Activated naive CD4-positive, alpha-beta T cell treated with anti-CD3 and anti-CD28 coated beads, Interleukin-2, amount 50 U/mL, for 16 hours (primary cell): ENCODE measurements around the gene PTCD2.

Experiments used
- DNase-seq: peaks from one replicate; pipeline ENCODE4 v3.0.0-alpha.2; 2020

The PTCD2 gene

DNA sequence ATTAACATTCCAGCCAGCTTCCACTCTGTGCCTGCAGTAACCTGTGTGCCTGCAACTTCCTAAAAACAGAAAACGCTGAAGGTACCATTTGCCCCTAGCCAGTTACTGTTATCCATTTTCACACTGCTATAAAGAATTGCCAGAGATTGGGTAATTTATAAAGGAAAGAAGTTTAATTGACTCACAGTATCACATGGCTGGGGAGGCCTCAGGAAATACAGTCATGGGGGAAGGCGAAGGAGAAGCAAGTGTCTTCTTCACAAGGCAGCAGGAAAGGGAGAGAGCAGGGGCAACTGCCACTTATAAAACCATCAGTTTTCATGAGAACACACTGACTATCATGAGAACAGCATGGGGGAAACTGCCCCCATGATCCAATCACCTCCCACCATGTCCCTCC, 31.2 kb downstream of the PTCD2 start:
- no peak for DNase-seq

DNA sequence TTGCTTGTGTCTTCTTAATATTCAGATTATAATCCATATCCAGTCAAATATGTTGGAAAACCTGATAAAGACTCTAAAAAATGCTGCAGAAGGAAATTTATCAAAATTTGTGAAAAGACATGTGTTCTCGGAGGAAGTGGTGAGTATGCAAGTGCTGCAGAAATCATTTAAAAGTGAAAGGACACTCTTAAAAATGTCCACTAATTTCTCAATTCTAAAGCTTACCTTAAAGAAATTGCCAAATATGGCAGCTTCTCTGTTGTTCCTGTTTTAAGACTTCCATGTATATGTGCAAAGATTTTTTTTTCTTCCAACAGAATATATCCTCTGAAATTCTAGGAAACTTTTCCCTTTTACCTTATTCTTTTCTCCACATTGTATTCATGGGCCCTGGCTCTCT, 32.4 kb downstream of the PTCD2 start:
- no peak for DNase-seq

DNA sequence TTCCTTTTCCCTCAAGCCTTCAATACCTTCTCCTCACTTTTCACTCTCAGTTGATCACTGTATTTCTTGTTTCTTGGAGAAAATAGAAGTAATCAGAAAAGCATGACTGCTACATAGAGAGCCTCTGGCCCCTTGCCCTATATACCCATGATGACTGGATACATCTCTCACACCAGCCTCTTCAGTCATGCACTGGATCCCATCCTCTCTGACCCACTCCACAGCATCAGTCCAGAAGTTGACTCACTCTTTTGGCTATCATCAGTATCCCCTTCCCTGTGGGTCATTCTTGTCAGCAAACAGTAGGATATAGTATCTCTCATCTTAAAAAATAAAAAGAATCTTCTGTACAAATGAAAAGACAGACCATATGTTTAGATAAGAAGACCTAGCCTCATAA, 32.9 kb downstream of the PTCD2 start:
- DNase-seq, result no peak

DNA sequence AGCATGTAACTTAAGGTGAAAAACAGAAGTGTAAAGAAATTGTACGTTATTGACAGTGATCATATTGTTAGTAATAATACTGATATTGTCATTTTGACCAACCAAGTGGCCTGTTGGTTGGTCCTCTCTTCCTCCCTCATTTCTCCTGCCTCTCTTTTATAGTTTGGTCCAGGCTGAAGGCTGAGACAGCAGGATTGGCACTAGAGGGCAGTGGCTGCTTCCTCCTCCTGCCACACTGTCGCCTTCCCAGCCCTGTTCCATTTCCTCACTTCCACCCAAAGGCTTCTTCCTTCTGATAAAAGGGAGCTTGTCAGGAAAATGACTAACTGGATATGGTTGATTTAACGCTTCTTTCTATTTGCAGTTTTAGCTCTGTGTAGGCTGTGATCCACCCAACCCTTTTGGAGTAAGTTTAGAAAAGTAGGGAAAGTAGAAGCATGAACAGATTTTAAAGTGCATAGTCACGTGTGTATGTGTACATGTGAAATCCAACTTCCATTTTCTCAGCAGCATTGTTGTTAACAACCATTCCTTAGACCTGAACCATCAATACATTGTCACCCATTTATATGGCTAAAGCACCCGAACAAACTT, 35.6 kb downstream of the PTCD2 start:
- no peak for DNase-seq

DNA sequence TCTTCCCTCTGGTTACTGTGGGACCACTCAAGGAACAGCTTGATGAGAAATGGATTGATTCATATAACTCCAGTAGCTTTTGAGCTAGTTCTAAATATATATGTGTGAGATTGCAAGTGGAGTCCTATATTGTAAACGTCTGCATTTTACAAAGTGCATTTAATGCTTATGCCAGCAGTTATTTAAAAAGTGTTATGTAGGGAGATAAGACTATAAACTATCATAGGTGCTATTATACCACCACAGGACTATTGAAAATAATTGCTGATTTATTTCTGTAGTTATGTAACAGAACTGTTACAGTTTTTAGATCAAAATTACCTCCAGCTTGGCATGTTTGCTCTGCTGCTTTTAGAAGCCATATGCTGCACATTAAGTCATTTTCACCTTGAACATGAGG, 36.2 kb downstream of the PTCD2 start:
- no peak for DNase-seq

DNA sequence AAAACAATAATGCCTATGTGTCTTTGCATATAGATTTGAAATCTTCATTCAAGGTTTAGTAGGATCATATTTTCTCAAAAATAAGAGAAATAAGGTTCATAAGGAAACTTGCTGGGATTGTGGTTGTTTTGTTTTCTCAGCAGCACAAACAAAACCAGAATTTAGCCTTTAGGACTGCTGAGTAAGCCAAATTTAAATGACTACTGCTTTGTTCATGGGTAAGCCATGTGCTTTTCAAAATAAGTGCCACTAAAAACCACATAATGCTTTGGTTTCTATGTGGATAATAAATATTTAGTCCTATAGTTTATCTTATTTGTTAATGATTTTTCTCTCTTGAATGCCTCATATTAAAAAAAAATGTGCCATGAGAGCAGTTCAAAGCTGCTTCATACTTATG, 38.8 kb downstream of the PTCD2 start:
- DNase-seq, result no peak

DNA sequence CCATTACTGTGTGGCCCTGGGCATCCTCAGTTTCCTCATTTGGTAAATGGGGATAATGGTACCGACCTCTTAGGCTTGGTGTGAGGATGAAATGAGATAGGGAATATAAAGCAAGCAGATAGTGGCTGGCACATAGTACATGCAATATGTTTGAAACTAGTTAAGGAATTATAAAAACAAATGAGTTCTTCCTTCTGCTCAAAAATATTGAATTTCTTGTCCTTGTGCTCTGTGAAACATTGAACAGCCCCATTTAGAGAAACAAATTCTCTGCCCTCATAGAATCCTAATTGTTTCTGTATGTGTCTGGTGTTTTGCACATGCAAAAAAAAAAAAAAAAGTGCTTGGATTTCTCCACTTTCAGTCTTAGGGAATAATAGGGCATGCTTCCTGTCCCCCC, 39.7 kb downstream of the PTCD2 start:
- DNase-seq, result no peak

DNA sequence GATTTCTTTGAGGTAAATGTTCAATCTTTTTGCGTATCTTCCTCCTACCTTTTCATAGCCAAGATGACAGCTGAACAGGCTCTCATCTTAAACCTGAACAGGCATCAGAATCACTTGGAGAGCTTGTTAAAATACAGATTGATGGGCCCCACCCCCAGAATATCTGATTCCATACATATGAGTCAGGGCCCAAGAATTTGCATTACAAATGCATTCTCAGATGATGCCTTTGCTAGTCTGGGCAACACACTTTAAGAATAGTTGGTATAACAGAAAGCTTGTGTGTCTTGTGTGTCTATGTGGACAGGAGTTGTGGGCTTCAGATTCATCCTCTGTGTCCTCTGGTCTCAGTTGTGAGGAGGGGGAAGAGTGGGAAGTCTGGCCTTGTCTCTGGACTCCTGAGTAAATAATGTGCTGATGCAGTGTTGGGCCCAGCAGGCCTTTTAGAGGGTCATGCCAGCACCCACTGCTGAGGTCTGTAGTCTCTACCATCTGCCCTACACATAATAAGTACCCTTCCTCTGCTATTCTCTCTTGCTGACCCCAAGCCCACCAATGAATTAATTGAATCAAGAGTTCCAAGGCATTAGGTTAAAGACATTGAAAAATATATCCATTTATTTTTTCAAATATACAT, 43.1 kb downstream of the PTCD2 start:
- no peak for DNase-seq

DNA sequence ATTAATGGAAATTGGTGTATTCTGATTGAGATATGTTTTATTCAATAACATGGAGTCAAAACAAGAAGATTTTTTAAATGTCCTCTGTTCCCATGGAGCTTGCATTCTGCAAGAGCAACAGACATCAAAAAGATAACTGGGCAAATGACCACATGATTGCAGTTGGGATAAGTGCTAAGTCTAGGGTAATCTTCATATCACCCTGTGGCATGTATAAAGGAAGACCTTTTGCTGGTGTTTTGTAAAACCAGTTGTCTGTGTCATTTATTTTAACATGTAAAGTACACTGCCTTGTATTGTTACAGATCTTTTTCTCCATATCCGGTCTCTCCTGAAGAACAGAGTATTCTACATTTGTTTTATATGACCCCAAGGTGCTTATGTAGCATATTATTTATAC, 44.0 kb downstream of the PTCD2 start:
- no peak for DNase-seq

DNA sequence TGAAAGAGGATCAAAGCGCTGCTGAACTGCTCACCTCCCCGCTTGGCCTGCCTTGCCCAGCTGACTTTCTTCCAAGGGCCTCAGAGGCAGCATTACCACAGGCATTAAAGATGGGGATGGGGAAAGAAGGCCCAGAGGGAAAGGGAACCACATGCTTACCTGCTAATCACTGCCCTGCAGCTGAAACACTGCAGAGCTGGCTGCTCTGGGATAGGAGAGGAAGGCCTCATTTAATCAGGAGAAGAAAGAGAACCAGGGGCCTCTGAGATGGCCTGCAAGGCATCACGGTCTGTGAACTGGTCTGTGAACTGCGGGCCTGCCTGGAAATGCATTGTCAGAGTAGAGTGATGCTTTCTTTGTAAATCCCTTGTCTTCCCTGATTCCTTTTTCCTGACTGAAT, 44.8 kb downstream of the PTCD2 start:
- DNase-seq, result no peak

DNA sequence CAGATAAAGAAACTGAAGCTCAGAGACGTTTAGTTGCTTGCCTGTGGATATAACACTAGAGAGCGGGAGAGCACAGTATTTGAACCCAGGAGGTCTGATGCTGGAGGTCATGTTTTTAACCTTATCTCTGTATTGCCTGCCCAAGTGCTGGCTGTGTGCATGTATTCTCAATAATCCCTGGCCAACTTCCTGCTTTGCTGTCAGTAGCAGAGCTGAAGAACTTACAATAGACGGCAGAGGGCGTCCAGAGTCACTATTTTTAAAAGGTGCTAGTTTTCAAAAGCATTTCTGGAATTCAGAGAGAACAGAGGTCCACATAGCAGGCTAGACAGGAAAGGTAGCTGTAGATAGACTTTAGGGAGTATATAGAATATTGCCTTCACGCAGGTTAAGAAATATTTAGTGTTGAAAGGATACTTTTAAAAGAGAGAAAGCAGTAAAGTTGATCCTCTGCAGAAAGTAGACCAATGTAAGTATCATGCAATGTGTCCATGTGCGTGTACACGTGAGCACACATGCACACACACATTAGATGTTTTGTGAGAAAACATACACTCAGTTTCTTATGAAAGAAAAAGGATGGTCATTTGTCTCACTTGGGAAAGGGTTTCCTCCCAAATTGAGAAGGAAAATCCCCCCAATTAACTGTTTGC, 46.3 kb downstream of the PTCD2 start:
- peak; percentile 17 for DNase-seq

DNA sequence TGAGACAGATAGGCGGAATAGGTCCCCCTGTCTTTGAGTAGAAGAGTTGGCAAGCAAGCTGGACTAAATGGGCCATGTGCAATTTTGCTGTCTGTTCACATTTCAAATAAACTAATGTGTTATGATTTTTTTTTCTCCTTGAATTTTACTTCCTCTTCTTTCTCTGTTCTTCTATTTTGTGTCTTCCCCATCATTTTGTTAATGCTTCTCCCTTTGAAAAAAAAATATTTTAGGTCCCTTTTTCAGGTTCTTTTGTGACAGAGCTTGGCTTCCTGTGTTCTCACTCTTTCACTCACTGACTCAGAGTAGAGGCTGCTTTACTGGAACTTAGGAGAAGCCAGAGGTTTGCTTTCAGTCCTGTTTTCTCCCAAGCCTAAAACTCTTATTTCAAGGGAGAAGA, 48.1 kb downstream of the PTCD2 start:
- DNase-seq, result no peak

DNA sequence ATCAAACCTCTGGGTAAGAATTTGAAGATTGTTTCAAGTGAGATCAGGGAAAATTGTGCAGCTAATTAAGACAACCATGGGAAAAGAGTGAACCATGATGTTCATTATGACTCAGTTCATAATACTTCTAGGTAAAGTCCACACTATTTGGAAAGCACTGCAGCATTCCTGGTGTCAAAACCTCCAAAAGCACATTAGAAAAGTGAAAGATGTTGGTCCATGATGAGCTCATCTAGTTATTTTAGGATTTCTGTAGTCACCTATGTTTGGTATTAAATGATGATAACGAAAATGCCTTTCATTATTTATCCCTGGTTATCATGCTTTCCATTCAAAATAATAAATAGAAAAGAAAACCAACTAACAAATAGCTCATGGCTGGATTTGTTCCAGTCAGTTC, 49.1 kb downstream of the PTCD2 start:
- no peak for DNase-seq

DNA sequence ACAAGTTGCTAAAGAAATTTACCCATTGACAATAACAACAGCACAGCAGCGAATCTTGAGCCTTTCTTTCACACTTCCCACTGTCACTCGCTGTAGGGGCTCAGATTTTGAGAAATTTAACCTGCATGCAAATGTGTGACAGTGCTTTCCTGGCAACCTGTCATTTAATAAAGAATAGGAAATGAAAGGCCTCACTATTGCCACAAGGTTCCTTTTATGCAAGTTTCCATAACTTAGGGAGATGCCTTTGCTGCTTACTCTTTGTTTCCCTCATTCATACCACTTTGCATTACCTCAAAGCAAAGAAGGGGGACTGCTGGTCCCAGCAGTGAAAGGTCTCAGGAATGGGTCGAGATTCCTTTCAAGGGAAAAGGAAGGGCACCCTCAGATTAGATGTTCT, 49.5 kb downstream of the PTCD2 start:
- no peak for DNase-seq

DNA sequence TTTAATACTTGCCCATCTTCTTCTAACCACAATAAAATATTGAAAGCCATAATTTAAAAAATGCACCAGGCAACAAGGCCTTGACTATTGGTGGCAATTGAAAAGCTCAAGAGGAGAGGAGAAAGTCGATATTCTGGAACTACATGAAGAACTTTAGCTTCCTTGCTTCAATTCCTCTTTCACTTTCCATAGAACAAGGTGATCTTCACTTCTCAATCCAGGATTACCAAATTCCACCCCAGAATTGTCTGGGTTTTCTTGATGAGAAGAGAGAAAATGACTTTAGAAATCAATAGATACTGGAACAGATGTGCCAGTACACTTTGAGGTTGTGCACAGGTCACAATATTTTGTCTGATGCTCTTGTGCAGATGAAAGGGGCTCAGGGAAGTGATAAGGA, 52.2 kb downstream of the PTCD2 start:
- DNase-seq, result no peak

DNA sequence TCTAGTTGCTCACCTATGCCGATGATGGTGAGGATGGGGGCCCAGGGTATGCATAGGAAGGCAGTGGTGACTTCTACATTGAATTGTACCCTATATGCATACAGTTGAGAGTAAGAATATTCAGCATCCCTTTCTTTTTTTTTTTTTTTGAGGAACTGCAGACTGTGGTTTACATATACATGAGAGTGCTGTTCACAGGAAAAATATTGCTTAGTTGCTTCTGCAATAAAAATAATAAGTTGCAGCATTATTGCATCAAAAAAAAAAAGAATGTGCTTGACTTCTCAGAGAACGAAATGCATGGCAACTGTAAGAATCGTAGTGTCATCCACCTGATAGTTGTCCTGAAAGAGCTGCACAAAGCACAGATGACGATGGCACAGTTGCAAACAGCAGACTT, 52.8 kb downstream of the PTCD2 start:
- DNase-seq, result no peak

DNA sequence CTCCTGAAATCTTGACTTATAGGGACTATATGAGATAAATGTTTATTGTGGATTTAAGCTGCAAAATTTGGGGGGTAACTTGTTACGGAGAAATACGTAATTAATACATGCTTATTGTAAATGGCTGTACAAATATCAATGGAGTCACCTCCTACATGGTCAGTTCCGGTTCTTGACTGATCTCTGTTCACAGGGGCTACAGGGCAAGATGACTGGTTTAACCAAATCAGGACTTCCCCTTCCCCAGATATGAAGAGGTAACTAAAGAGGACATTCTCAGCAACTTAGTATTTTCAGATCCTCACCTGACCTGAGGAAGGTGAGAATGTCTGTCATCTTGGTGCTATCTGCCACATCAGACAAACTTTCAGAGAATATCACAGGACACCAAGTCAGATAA, 54.7 kb downstream of the PTCD2 start:
- no peak for DNase-seq

DNA sequence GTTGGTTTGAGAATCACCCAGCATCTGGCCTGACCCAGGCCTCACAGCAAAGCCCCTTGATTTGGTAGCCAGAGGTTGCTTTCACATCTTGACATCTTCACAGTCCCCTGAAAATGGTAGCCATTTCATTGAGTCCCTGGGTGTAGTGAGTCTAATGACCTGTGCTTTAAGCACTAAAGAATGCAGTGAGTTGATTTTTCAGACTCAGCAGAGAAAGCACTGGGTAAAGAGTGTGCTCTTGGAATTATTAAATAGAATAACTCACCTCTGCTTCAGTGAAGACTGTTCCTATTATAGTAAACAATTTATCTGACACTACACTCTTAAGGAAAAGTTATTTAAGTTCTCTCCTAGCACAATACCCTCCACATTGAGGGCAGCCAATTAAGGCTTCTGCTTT, 56.2 kb downstream of the PTCD2 start:
- no peak for DNase-seq

DNA sequence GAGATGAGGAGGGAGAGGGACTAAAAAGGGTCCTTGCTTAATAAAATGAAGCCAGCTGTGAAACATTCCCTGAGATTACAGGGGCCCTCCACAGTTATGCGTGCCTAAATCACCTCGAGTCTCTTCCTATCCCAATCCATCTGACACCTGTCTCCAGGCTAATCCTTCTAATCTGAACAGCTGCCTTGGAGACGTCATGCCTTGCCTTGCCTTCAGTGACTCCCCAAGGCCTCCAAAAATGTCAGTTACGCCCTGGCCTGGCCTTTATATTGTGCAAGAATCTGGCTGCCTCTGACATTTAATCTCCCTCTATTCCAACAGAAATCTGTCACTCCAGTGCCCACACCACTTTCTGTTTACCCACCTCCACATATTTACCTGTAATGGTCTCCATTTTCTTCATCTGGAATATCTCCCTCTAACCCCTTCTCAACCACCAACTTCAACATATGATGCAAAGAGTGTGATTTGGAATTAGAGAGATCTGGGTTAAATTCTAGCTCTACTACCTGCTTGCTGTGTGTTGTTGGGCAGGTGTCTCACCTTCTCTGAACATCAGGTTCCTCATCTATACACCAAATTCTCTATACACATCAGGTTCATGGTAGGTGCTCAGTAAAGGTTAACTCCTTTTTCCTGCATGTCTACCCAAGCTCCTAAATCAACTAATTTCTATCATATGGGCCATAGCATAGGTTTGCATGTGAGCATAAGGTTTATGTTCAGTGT, 57.9 kb downstream of the PTCD2 start:
- no peak for DNase-seq

DNA sequence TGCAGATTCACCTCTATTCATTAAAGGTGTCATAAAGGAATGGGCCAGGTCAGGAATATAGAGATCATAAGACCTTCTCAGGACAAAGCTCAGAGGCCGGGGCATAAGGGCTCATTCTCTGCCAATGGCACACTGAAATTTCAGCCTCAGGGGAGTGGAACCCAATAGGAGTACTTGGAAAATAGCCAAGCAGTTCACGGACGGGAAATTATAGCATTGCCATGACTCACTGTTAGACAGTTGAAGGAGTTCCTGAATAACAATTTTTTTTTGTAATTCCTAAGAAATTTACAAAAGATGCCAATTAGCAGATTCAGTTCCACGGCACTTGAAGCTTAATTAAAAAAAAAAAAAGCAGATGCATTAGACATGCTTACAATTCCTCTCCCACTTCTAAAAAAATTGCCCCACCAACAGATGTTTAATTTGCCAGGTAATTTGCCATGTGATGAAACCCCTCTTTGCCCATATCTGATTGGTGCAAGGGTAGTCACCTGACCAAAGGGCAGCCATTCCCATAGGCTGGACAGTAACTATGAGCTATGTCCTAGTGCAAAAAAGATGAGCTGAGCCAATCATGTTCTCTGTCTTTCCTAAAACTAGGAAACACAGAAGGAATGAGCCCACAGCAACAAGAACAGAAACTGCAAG, 58.6 kb downstream of the PTCD2 start:
- DNase-seq, result no peak

DNA sequence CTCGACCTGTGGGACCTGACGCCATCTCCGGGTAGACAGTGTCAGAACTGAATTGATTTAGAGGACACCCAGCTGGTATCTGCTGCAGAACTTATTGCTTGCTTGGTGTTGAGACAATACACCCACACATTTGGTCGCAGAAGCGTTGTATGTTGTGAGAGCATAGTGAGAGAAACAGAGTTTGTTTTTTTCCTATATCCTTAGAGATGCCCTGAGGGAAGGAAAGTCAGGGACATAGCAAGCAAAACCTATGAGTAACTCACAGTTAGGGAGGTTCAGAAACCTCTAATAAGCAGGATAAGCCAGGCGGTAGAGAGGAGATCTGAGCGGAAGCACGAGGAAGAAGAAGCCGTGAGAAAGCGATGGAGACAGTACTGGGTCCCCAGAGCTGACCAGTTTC, 59.8 kb downstream of the PTCD2 start:
- no peak for DNase-seq

DNA sequence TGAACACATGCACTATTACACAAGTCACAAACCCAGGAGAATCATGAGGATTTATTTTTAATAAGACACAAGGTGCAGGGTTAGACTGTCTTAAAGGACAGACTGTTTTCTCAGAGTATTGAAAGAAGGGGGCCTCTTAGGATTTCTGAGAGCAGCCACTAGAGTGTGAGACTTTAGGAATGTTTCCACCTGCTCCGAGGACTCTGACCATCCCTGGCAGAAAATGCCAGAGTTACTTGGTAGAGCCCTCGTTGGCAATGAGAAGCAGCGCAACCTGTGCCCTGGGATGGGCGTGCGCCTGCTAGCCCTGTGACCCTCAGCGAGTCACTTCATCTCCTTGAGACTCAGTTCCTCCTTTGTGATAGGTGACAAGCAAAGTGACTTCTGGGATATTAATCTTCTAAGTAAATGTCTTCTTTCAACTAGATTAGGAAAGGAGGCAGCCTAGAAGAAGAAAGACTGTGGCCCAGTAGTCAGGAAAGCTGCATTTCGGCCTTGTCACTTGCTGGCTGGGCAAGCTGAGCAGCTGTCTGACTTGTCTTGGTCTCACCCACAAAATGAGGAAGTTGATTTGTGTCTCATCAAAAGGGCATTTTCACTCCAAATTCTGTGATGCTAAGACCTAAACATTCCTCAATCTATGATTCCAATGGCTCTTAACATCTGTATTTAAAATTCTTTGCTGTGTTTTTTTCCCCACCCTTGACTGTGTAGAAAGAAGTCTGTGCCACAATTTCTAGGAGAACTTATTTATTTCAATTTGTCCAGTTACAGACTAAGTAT, 60.5 kb downstream of the PTCD2 start:
- DNase-seq, result no peak

DNA sequence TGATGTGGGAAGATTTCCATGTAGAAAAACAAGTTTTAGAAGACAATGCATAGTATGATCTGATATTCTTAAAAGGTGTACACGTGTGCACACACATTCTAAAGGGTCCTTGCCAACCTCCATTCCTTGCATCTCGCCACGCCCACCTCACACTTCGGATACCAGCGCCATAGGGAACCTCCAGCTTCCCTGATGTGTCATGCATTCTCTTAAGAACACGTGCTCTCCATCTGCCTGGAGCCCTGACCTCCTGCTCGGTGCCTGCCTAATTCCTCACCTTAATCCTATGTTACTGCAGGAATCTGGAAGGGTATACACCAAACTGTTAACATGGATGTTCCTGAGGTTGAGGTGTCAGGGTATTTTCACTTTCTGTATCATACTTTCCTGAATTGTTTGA, 63.1 kb downstream of the PTCD2 start:
- no peak for DNase-seq
